Fibroblast of skin of back (primary cell): ENCODE measurements around the gene DHX32. TPM values are rescaled to one million over a fixed set of nuclear protein-coding genes. Genes with fewer than 3 reads are reported as not detected.
"Not testable (repeated sequence)": the region's sequence is repeated elsewhere in the genome, so short reads cannot be mapped to it uniquely, and the experiment has no call there.

Experiments
- DNase-seq: peaks from one replicate; pipeline ENCODE4 v3.0.0-alpha.2; 2013
- polyA plus RNA-seq, 2 experiments: library from polyadenylated mRNA; unstranded; fragments of 120-200 nt; gene quantifications; one replicate each; pipeline ENCODE4 v1.2.1, GENCODE V29; 2013; ENCODE audit not compliant: insufficient read length in 2 of 2

The DHX32 gene, protein sequence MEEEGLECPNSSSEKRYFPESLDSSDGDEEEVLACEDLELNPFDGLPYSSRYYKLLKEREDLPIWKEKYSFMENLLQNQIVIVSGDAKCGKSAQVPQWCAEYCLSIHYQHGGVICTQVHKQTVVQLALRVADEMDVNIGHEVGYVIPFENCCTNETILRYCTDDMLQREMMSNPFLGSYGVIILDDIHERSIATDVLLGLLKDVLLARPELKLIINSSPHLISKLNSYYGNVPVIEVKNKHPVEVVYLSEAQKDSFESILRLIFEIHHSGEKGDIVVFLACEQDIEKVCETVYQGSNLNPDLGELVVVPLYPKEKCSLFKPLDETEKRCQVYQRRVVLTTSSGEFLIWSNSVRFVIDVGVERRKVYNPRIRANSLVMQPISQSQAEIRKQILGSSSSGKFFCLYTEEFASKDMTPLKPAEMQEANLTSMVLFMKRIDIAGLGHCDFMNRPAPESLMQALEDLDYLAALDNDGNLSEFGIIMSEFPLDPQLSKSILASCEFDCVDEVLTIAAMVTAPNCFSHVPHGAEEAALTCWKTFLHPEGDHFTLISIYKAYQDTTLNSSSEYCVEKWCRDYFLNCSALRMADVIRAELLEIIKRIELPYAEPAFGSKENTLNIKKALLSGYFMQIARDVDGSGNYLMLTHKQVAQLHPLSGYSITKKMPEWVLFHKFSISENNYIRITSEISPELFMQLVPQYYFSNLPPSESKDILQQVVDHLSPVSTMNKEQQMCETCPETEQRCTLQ
- polyA plus RNA-seq (2013, experiment 1 of 2; ENCODE audit: insufficient read length) = 25.2 TPM
- 21.3 TPM for polyA plus RNA-seq (2013, experiment 2 of 2; ENCODE audit: insufficient read length)

DNA sequence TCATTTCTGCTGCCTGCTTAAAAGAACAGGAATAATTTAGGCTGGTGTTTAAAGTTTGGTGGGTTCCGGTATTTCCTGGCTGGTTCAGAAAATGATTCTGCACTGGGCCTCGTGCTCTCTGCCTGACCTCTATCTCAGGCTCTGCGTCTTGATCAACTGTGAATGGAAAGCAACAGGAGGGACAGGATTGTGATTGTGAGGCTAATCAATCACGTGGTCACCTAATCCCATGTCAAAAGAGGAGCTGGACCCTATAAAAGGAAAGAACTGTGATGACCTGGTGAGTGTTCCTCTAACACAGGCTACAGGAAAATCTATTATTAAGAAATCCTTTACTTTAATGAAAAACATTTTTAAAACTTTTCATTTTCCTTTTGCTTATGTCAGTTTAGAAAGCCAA lies at the start of gene DHX32:
Gene DHX32, minus strand, starts transcription at position 101 of the 400 bp plus-strand sequence. CDS start 468 bp downstream, outside the sequence.
- DNase-seq = no peak

DNA sequence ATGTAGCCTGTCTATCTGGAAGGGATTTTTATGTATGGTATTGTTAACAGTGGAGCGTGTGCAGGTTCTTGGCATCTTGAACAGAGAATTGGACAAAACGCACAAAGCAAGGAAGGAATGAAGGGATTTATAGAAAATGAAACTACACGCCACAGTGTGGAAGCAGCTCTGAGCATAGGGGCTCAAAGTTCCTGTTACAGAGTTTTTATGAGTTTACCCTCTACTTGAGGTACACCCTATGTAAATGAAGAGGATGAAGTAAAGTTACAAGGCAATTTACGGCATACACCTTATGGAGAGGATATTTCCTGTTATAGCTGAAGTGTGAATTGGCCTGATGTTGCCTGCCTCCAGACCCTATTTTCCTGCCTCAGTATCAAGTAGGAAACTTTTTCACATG lies 48.5 kb upstream of the DHX32 start:
- DNase-seq = no peak

DNA sequence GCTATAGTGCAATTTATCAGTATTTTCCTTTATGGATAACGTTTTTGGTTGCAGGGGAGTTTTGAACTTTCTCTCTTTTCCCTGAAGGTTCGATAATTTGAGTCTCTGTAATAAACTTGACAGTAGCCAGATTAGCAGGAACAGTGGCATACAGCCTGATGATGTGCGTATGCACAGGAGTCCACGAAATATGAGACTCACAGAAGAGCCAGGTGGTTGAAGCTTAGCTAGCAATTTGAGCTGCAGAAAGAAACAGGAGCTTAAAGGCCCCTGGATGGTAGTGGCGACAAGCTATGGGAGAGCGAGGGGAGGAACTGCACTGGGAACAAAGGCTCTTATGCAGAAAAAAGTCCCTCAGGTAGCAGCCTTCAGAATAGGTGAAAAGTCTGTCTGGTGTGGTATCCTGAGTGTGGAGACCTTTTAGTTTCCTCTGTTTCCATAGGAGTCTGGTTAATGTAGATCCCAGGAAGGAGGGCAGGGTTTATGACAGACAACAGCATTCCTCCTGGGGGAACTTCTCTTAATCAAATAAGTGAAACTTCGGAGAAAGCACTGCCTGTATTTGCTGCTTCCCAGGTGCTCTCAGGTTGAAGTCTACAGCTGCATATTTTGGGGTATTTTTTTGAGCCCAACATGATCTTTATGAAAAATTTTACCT lies 48.0 kb upstream of the DHX32 start:
- no peak for DNase-seq

DNA sequence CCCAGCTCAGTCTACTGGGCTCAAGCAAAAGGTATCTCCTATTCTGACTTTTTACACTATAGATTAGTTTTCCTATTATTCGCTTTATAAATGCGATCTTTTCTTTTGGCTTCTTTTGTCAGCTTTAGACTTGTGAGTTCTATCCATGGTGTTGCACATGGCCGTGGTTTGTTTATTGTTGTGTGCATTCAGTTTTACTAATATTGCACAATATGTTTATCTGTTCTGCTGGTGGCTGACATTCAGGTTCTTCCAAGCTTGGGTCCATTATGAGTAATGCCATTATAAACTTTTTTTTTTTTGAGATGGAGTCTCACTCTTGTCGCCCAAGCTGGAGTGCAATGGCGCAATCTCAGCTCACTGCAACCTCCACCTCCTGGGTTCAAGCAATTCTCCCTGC lies 46.2 kb upstream of the DHX32 start:
- not testable (repeated sequence) for DNase-seq

DNA sequence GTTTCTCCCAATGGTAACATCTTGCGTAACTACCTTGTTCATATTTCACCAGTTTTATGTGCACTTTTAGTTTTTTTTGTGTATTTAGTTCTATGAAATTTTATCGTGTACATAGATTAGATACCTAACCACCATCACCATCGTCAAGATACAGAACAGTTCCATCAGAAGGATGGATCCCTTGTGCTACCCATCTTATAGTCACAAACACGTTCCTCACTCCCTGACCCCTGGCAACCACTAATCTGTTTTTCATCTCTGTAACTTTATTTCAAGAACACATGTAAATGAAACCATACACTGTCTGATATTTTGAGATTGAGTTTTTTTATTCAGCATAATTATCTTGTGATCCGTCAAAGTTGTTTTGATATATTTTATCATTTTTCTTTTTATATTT lies 45.2 kb upstream of the DHX32 start:
- DNase-seq = no peak

DNA sequence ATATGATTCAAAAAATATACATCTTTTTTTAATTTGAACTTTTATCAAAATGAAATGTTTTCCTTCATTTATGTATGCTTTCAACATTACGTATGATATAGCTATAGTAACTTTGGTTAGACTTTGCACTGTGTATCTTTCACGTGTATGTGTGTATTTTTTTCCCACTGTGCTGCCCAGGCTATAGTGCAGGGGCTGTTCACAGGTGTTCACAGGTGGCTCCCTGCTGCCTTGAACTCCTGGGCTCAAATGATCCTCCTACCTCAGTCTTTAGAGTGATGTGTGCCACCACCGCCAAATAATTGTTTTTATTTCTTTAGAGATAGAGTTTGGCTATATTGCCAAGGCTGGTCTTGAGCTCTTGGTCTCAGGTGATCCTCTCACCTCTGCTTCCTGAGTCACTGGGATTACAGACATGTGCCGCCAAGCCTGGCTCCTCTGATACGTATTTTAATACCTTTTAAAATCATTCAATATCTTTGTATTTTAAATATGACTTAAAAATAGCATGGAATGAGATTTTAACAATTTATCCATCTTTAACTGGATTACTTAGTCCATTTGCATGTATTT lies 44.3 kb upstream of the DHX32 start:
- no peak for DNase-seq

DNA sequence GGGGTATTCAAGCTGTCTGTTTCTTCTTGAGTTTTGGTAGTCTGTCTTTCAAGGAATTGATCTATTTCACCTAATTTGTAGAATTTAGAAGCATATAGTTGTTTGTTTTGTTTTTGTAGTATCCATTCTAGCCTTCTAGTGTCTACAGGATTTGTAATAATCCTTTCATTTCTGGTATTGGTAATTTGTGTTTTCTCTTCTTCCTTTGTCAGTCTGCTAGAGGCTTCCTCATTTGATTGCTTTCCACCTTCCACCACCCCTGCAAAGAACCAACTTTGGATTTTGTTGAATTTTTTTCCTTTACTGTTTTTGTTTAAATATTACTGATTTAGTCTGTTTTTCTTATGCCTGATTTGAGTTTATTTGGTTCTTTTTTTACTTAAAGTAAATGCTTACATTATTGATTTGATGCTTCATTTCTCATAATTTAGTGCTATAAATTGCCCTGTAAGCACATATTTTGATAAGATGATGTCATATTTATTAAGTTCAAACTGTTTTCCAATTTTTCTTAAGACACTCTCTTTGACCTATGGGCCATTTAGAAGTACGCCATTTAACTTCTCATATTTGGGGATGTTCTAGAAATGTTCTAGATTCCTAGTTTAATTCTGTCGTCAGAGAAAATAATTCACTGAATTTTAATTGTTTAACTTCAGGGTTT lies 40.7 kb upstream of the DHX32 start:
- DNase-seq = not testable (repeated sequence)

DNA sequence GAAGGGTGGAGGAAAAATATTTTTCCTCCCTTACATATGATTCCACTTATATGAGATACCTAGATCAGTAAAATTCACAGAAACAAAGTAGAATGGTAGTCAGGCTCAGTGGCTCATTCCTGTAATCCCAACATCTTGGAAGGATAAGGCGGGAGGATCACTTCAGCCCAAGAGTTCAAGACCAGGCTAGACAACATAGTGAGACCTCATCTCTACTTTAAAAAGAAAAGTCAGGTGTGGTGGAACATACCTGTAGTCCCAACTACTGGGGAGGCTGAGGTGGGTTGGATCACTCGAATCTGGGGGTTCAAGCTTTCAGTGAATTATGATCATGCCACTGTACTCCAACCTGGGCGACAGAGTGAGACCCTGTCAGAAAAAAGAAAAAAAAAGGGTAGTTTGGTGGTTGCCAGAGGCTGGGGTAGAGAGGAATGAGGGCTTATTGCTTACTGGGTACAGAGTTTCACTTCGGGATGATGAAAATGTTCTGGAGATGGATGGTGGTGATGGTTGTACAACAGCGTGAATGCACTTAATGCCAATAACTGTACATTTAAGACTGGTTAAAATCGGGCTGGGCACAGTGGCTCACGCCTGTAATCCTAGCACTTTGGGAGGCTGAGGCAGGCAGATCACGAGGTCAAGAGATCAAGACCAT lies 36.7 kb upstream of the DHX32 start:
- not testable (repeated sequence) for DNase-seq

DNA sequence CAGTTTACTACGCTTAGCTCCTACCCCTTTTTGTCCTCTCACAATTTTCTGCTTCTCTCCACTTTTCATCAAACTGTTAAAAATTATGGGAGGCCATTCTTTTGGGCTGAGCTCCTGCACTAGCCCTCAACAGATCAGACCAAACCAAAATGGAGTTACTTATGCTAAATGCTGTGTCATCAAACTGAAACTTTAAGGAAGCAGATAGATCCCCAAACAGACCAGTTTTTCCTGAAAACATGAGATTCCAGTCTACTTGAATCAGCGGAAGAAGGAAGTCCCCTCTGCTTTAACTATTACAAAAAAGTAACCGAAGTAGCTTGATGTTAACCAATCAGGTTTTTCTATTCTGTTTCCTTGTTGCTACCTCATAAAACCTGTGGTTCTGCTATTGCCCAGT lies 35.9 kb upstream of the DHX32 start:
- no peak for DNase-seq

DNA sequence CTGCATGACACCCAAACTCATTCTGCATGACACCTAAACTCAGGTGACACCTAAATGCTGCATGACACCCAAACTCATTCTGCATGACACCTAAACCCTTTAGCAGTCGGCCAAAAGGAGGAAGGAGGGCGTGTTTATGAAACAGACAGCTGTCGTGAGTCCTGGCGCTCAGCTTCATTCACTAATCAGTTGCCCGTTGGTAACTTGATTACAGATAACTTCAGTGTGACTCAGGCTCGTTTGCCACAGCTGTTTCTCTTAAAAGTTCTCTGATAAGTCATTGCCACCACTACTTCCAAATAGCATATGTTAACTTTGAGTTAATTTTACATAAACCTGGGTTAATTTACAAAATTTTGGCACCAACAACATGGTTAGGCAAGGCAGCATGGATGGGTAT lies 32.2 kb upstream of the DHX32 start:
- not testable (repeated sequence) for DNase-seq

DNA sequence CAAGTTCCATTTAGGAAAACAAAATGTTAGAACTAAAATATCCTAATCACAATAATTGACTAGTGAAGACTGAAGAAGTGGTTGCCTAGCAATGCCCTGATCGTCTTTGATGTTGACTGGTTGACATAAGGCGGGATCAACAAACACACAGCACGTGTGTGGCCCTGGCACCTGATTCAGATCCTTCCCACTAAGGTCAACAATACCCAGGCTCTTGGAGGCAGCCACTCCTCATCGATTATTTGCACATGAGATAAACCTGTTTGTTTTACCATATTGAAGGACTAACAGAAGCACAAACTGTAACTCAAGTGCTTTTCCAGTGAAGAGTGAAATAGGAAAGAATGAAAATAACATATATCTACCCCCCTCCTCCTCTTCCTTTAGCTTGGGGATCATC lies 30.9 kb upstream of the DHX32 start:
- no peak for DNase-seq

DNA sequence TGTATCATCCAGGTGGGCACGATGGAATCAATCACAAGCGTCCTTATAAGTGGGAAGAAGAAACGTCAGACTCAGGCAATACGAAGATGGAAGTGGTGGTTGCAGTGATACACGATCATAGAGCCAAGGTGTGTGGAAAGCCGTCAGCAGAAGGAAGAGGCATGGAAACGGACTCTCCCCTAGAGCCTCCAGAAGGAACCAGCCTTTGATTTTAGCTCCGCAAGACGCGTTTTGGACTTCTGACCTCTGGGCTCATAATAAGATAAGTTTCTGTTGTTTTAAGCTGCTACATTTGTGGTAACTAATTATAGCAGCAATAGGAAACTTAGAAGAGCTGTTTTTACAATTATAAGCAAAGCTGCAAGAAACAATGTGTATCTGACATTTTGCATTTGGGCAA lies 30.1 kb upstream of the DHX32 start:
- DNase-seq = no peak

DNA sequence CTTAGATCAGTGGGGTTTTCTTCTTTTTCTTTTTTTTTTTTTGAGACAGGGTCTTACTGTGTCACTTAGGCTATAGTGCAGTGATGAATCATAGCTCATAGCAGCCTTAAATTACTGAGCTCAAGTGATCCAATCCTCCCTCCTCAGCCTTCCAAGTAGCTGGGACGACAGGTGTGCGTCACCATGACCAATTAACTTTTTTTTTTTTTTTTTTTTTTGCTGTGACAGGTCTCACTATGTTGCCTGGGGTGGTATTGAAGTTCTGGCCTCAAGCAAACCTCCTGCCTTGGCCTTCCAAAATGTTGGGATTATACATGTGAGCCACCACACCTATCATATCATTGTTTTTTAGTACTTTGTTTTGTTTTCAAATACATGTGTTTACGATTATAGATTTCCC lies 28.4 kb upstream of the DHX32 start:
- not testable (repeated sequence) for DNase-seq

DNA sequence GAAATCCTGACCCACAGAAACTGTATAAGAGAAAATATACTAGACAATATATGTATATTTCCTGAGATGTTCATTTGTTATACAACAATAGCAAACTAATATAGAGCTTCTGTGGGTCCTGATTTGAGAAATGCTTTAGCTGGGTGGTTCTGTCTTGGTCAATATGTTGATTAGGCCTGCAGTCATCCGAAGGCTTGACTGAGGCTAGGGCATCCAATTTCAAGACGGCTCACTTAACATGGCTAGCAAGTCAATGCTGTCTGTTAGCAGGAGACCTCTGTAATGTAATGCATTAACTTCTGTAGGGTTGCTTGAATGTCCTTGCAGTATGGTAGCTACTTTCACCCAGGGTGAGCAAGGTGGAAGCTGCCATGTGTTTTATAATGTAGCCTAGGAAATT lies 27.7 kb upstream of the DHX32 start:
- not testable (repeated sequence) for DNase-seq

DNA sequence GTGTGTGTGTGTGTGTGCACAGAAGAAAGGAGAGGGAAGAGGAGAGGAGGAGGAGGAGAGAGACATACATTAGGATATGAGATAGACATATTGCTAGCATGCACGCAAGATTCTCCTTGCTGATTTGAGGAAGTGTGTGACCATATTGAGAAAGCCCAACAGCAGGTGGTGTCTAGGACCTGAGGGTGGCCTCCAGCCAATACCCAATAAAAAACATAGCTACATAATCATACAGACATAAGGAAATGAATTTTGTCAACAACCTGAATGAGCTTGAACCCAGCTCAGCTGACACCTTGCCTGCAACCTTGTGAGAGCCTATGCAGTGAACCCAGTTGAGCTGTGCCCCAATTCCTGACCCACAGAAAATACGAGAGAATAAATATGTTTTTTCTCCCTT lies 26.5 kb upstream of the DHX32 start:
- DNase-seq = not testable (repeated sequence)

DNA sequence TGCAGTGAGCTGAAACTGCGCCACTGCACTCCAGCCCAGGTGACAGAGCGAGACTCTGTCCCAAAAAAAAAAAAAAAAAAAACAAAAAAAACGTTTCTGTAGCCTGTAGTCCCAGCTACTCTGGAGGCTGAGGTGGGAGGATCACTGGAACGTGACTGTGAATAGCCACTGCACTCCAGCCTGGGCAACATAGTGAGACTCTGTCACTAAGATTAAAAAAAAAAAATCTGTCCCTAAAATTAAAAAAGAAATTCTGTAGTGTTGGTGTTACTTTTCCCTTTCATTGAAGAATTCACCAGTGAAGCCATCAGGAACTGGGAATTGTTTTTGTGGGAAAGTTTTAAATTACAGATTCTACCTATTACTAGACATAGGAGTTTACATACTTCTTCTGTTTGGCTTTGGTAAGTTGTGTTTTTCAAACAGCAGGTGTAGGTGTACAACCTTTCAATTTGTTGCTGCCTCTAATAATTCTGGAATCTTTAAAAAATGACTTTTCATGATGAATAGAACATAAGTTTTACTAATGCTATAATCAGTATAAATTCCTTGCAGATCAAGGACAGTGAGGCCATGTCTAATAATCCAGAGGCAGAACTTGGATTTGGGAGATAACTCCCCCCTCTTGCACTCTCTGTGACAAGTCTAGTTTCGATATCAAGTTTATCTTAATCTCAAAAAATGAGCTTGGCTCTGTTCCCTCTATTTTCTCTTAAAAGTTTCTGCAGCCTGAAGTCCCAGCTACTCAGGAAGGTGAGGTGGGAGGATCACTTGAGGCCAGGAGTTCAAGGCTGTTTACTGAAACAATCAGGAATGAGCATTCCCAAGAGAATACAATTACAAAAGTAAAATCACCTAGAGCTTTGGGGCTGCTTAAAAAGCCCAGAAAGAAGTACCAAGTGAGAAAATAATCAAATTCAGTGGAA lies 24.2 kb upstream of the DHX32 start:
- not testable (repeated sequence) for DNase-seq

DNA sequence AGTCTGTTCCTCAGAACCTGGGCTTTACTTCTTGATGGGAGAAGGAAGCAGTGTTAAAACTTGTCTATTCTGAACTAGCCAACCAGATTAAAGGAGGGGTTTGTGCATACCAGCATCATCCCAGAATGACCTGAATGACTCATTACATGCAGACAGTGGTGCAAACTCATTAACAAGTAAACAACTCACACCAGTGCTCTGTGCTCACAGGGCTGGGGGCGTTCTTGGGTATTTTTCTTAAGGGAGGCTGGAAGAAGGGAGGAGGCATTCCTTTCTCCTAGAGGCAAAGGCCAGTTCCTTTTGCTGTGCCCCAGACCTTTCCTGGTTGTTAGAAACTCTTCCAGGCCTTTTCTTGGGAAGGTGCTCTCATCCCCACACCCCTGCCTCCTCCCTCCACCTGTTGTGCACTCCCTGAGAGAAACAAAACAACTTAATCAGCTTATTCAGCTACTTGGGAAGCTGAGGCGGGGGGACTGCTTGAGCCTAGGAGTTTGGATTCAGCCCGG lies 22.1 kb upstream of the DHX32 start:
- DNase-seq = not testable (repeated sequence)

DNA sequence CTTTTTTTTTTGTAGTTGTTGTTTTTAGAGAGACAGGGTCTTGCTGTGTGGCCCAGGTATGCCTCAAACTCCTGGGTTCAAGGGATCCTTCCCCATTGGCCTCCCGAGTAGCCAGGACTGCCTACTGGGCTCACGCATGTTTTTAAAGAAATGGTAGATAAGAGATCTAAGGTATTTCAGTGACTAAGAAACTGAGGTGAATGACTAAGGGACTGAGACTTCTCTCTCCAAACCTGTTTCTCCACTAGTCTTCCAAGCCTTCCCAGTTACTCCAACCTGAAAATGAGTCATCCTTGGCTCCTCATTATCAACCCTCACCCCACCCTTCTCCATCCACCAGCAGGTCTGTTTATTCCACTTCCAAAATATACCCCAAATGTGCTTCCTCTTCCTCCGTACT lies 19.9 kb upstream of the DHX32 start:
- DNase-seq = not testable (repeated sequence)

DNA sequence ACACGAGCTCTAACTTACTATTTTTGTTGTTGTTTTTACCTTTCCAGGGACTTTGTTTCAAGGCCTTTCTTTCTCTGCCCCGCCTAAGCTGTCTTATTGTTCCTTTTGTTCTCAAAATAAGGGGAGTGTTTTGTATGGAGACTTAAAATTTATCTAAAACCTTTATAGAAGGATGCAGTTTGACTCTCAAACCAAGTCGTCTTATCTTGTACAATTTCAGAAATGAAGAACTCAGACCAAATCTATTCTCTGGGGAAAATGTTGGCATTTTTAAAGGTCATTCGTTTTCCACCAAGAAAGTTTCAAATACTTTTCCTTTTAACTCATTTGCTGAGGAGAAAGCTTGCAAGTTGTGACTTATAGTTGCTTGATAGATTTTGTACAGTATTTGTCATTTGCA lies 16.2 kb upstream of the DHX32 start:
- DNase-seq = peak; percentile 49
